ENCODE data around the gene DDX6.
A peak's percentile ranks its signal among the peaks of the same experiment; 100 is the strongest.
"Not testable (repeated sequence)": the region's sequence is repeated elsewhere in the genome, so short reads cannot be mapped to it uniquely, and the experiment has no call there.

Gene DDX6

GRCh38 chr11:118791111-118791960 is at the start of gene DDX6:
TSS of gene DDX6 (minus strand) at chr11:118791164. CDS start at chr11:118786251, 4,913 bp downstream.
- peak; percentile 94 for DNase-seq

GRCh38 chr11:118838905-118839553 is 48.1 kb upstream of the DDX6 start:
- DNase-seq: no peak

GRCh38 chr11:118837868-118838267 is 46.9 kb upstream of the DDX6 start:
- no peak for DNase-seq

- no peak for DNase-seq
Observed at GRCh38 chr11:118834427-118835028, 43.6 kb upstream of the DDX6 start.

- DNase-seq: no peak
Observed at GRCh38 chr11:118827118-118827517, 36.2 kb upstream of the DDX6 start.

GRCh38 chr11:118822936-118823510 is 32.1 kb upstream of the DDX6 start:
- not testable (repeated sequence) for DNase-seq

- DNase-seq: no peak
Observed at GRCh38 chr11:118820412-118821357, 29.7 kb upstream of the DDX6 start.

GRCh38 chr11:118820025-118820379 is 29.0 kb upstream of the DDX6 start:
- not testable (repeated sequence) for DNase-seq

- DNase-seq: no peak
Observed at GRCh38 chr11:118819334-118820024, 28.5 kb upstream of the DDX6 start.

- DNase-seq: no peak
Observed at GRCh38 chr11:118818130-118818529, 27.2 kb upstream of the DDX6 start.

GRCh38 chr11:118813551-118813950 is 22.6 kb upstream of the DDX6 start:
- DNase-seq: no peak

GRCh38 chr11:118812485-118812884 is 21.5 kb upstream of the DDX6 start:
- no peak for DNase-seq

- no peak for DNase-seq
Observed at GRCh38 chr11:118807800-118808778, 17.1 kb upstream of the DDX6 start.

GRCh38 chr11:118806400-118806799 is 15.4 kb upstream of the DDX6 start:
- no peak for DNase-seq

GRCh38 chr11:118804094-118804493 is 13.1 kb upstream of the DDX6 start:
- no peak for DNase-seq

- no peak for DNase-seq
Observed at GRCh38 chr11:118799372-118799771, 8.4 kb upstream of the DDX6 start.

- no peak for DNase-seq
Observed at GRCh38 chr11:118797510-118797909, 6.5 kb upstream of the DDX6 start.

GRCh38 chr11:118792570-118793124 is 1.7 kb upstream of the DDX6 start:
- peak; percentile 95 for DNase-seq

- peak; percentile 64 for DNase-seq
Observed at GRCh38 chr11:118791961-118792569, 1.1 kb upstream of the DDX6 start.
